Mesothelial cell of epicardium (in vitro differentiated cells): ENCODE data around the gene CHRNG. TPM values are rescaled to one million over a fixed set of nuclear protein-coding genes. Genes with fewer than 3 reads are reported as not detected.

Source experiments
- DNase-seq, 2 experiments: peaks; one replicate each; pipeline ENCODE4 v3.0.0; 2021; ENCODE audit warnings: low spot score in 2 of 2; ENCODE audit not compliant: unreplicated experiment in 2 of 2
- H3K27ac Mint-ChIP-seq: 2 replicates; pipeline ENCODE4 v1.8.0; 2021; ENCODE audit warnings: mixed read lengths
- H3K27me3 Mint-ChIP-seq: 2 replicates; pipeline ENCODE4 v1.8.0; 2021; ENCODE audit warnings: low read depth, mixed read lengths
- H3K36me3 Mint-ChIP-seq: 2 replicates; pipeline ENCODE4 v1.8.0; 2021; ENCODE audit warnings: mixed read lengths
- H3K4me1 Mint-ChIP-seq: 2 replicates; pipeline ENCODE4 v1.8.0; 2021; ENCODE audit warnings: mixed read lengths
- H3K4me3 Mint-ChIP-seq: 2 replicates; pipeline ENCODE4 v1.8.0; 2021; ENCODE audit warnings: mild to moderate bottlenecking, moderate library complexity, mixed read lengths
- H3K9me3 Mint-ChIP-seq: 2 replicates; pipeline ENCODE4 v1.8.0; 2021; ENCODE audit warnings: mixed read lengths
- CTCF ChIP-seq: fragments of 200-600 bp; sonication (generic); IDR thresholded peaks from one replicate; pipeline ENCODE4 v1.5.0; 2021; ENCODE audit warnings: antibody characterized with exemption; ENCODE audit not compliant: unreplicated experiment
- total RNA-seq: library from RNA; stranded (reverse); gene quantifications from 3 replicates; pipeline ENCODE4 v1.2.1, GENCODE V29; 2021

Gene CHRNG
- total RNA-seq, 1 donor from 2014 or later = not detected

- no peak overlapping the region for H3K27ac Mint-ChIP-seq
- no peaks in the 10 kb centered on the region for H3K9me3 Mint-ChIP-seq
- H3K4me3 Mint-ChIP-seq = no peak overlapping the region
- no peaks in the 10 kb centered on the region for H3K36me3 Mint-ChIP-seq
- H3K4me1 Mint-ChIP-seq = peaks cover 8% of the 10 kb centered on the region
- DNase-seq = no peak
- TF ChIP-seq CTCF = no peak
- H3K27me3 Mint-ChIP-seq = peaks cover 73% of the 10 kb centered on the region
Observed at GRCh38 chr2:232522623-232523401, 16.7 kb upstream of the CHRNG start.

- no peak for TF ChIP-seq CTCF
- H3K27me3 Mint-ChIP-seq = peaks cover 75% of the 10 kb centered on the region
- no peak for DNase-seq
- no peak overlapping the region for H3K27ac Mint-ChIP-seq
- H3K36me3 Mint-ChIP-seq = no peaks in the 10 kb centered on the region
- no peaks in the 10 kb centered on the region for H3K9me3 Mint-ChIP-seq
- no peak overlapping the region for H3K4me3 Mint-ChIP-seq
- H3K4me1 Mint-ChIP-seq = peaks cover 7% of the 10 kb centered on the region
Observed at GRCh38 chr2:232523402-232523681, 16.1 kb upstream of the CHRNG start.

- DNase-seq = no peak
- no peak for TF ChIP-seq CTCF
- H3K4me1 Mint-ChIP-seq = peaks cover 4% of the 10 kb centered on the region
- H3K4me3 Mint-ChIP-seq = peak overlapping the region; percentile 38
- H3K27me3 Mint-ChIP-seq = peaks cover 75% of the 10 kb centered on the region
- no peak overlapping the region for H3K27ac Mint-ChIP-seq
- no peaks in the 10 kb centered on the region for H3K36me3 Mint-ChIP-seq
- no peaks in the 10 kb centered on the region for H3K9me3 Mint-ChIP-seq
Observed at GRCh38 chr2:232523682-232524597, 15.6 kb upstream of the CHRNG start.

GRCh38 chr2:232524771-232525170 is 14.7 kb upstream of the CHRNG start:
- Mint-ChIP-seq H3K27me3 (peaks cover 76% of the 10 kb centered on the region), H3K36me3 (no peaks in the 10 kb centered on the region)

GRCh38 chr2:232525199-232525598 is 14.3 kb upstream of the CHRNG start:
- Mint-ChIP-seq H3K27me3 (peaks cover 74% of the 10 kb centered on the region), H3K9me3 (no peaks in the 10 kb centered on the region), H3K4me1 (peaks cover 4% of the 10 kb centered on the region), H3K4me3 (no peak overlapping the region), H3K27ac (no peak overlapping the region), H3K36me3 (no peaks in the 10 kb centered on the region)
- TF ChIP-seq CTCF = no peak
- DNase-seq = no peak

More at GRCh38 chr2:232524771-232525170, 14.7 kb upstream of the CHRNG start:
- TF ChIP-seq CTCF = no peak
- DNase-seq = no peak
- Mint-ChIP-seq H3K9me3 (no peaks in the 10 kb centered on the region), H3K4me3 (no peak overlapping the region), H3K4me1 (peaks cover 4% of the 10 kb centered on the region), H3K27ac (no peak overlapping the region)
